Skeletal muscle cell (primary cell): ENCODE results near the gene RHOV.
"Not testable (repeated sequence)": the region's sequence is repeated elsewhere in the genome, so short reads cannot be mapped to it uniquely, and the experiment has no call there.

Experiments used
- DNase-seq: peaks from one replicate; pipeline ENCODE4 v3.0.0-alpha.2; 2010; ENCODE audit warnings: low read depth
- H3K4me3 ChIP-seq: 2 replicates; pipeline ENCODE4 v1.5.1; 2011; ENCODE audit warnings: low read depth, mild to moderate bottlenecking, control low read depth, low read length, moderate library complexity

The RHOV gene

GRCh38 chr15:40879609-40880008, 5.6 kb upstream of the RHOV start:
- DNase-seq: no peak
- no peak overlapping the region for H3K4me3 ChIP-seq

GRCh38 chr15:40878785-40879184, 4.8 kb upstream of the RHOV start:
- no peak overlapping the region for H3K4me3 ChIP-seq
- DNase-seq: peak; percentile 9

GRCh38 chr15:40877694-40878093, 3.7 kb upstream of the RHOV start:
- H3K4me3 ChIP-seq: no peak overlapping the region
- no peak for DNase-seq

- H3K4me3 ChIP-seq: no peak overlapping the region
- no peak for DNase-seq
Measured at GRCh38 chr15:40875991-40876730, 2.1 kb upstream of the RHOV start.

GRCh38 chr15:40872791-40873693, 992 bp downstream of the RHOV start:
- peak overlapping the region; percentile 51 for H3K4me3 ChIP-seq
- DNase-seq: no peak

GRCh38 chr15:40871749-40872617, 2.1 kb downstream of the RHOV start:
- DNase-seq: no peak
- no peak overlapping the region for H3K4me3 ChIP-seq

GRCh38 chr15:40870716-40871115, 3.3 kb downstream of the RHOV start:
- H3K4me3 ChIP-seq: no peak overlapping the region
- no peak for DNase-seq

GRCh38 chr15:40869686-40870085, 4.3 kb downstream of the RHOV start:
- no peak for DNase-seq
- no peak overlapping the region for H3K4me3 ChIP-seq

- no peak overlapping the region for H3K4me3 ChIP-seq
- no peak for DNase-seq
Measured at GRCh38 chr15:40867199-40867598, 6.8 kb downstream of the RHOV start.

- DNase-seq: no peak
- no peak overlapping the region for H3K4me3 ChIP-seq
Measured at GRCh38 chr15:40863660-40864270, 10.3 kb downstream of the RHOV start.

GRCh38 chr15:40861147-40861546, 12.9 kb downstream of the RHOV start:
- H3K4me3 ChIP-seq, DNase-seq: not testable (repeated sequence)

- H3K4me3 ChIP-seq: no peak overlapping the region
Measured at GRCh38 chr15:40859206-40859851, 14.7 kb downstream of the RHOV start.

GRCh38 chr15:40858706-40859105, 15.3 kb downstream of the RHOV start:
- no peak overlapping the region for H3K4me3 ChIP-seq
- DNase-seq: no peak

More at GRCh38 chr15:40859206-40859851, 14.7 kb downstream of the RHOV start:
- no peak for DNase-seq

- no peak for DNase-seq
- no peak overlapping the region for H3K4me3 ChIP-seq
Measured at GRCh38 chr15:40857601-40858341, 16.3 kb downstream of the RHOV start.

GRCh38 chr15:40856746-40857145, 17.3 kb downstream of the RHOV start:
- H3K4me3 ChIP-seq: no peak overlapping the region
- DNase-seq: no peak

GRCh38 chr15:40855706-40856234, 18.3 kb downstream of the RHOV start:
- no peak overlapping the region for H3K4me3 ChIP-seq
- DNase-seq: no peak

GRCh38 chr15:40854161-40854560, 19.9 kb downstream of the RHOV start:
- DNase-seq: no peak
- H3K4me3 ChIP-seq: no peak overlapping the region
